Stimulated activated CD4-positive, alpha-beta T cell treated with anti-CD3 and anti-CD28 coated beads, Interleukin-1b, Interleukin-23, amount 100 ng/mL, for 4 hours (primary cell): ENCODE measurements around the gene CDK5RAP2.

Experiments used
- DNase-seq, 2 donors: peaks; one replicate each; pipeline ENCODE4 v3.0.0-alpha.2; 2020; ENCODE audit warnings: low read depth in 2 of 2

Gene CDK5RAP2

GRCh38 chr9:120438111-120438510 lies 141.9 kb downstream of the CDK5RAP2 start:
- DNase-seq: no peak

- no peak for DNase-seq
Measured at GRCh38 chr9:120436983-120437475, 142.9 kb downstream of the CDK5RAP2 start.

GRCh38 chr9:120436446-120436845 lies 143.5 kb downstream of the CDK5RAP2 start:
- no peak for DNase-seq

GRCh38 chr9:120435091-120435490 lies 144.9 kb downstream of the CDK5RAP2 start:
- no peak for DNase-seq

- no peak for DNase-seq
Measured at GRCh38 chr9:120434532-120434931, 145.4 kb downstream of the CDK5RAP2 start.

GRCh38 chr9:120433701-120434100 lies 146.3 kb downstream of the CDK5RAP2 start:
- no peak for DNase-seq

- DNase-seq: no peak
Measured at GRCh38 chr9:120432600-120432999, 147.4 kb downstream of the CDK5RAP2 start.

GRCh38 chr9:120431268-120431667 lies 148.7 kb downstream of the CDK5RAP2 start:
- DNase-seq: no peak

GRCh38 chr9:120424248-120424647 lies 155.7 kb downstream of the CDK5RAP2 start:
- no peak for DNase-seq

- no peak for DNase-seq
Measured at GRCh38 chr9:120423812-120424211, 156.2 kb downstream of the CDK5RAP2 start.

GRCh38 chr9:120421977-120422376 lies 158.0 kb downstream of the CDK5RAP2 start:
- no peak for DNase-seq

GRCh38 chr9:120418315-120418714 lies 161.7 kb downstream of the CDK5RAP2 start:
- no peak for DNase-seq

GRCh38 chr9:120416781-120417427 lies 163.1 kb downstream of the CDK5RAP2 start:
- DNase-seq: no peak

- DNase-seq: no peak
Measured at GRCh38 chr9:120413121-120414048, 166.6 kb downstream of the CDK5RAP2 start.

- DNase-seq: no peak
Measured at GRCh38 chr9:120412425-120412951, 167.5 kb downstream of the CDK5RAP2 start.

- DNase-seq: no peak
Measured at GRCh38 chr9:120411862-120412424, 168.0 kb downstream of the CDK5RAP2 start.

- no peak for DNase-seq
Measured at GRCh38 chr9:120410925-120411501, 169.0 kb downstream of the CDK5RAP2 start.

GRCh38 chr9:120408680-120409258 lies 171.2 kb downstream of the CDK5RAP2 start:
- no peak for DNase-seq

- DNase-seq: no peak
Measured at GRCh38 chr9:120405860-120406259, 174.1 kb downstream of the CDK5RAP2 start.

GRCh38 chr9:120405134-120405533 lies 174.8 kb downstream of the CDK5RAP2 start:
- DNase-seq: no peak

GRCh38 chr9:120403543-120403856 lies 176.5 kb downstream of the CDK5RAP2 start:
- no peak for DNase-seq
